ENCODE data around the gene LARGE1.

Gene LARGE1

GRCh38 chr22:33270596-33270995 is 649.7 kb downstream of the LARGE1 start:
- Histone ChIP-seq H2BK120ac (ENCODE audit: insufficient read depth, low read length, poor library complexity) (no peak overlapping the region), H2AK5ac (ENCODE audit: low read length) (no peak overlapping the region), H3K36me3 (ENCODE audit: control insufficient read depth in 1 of 2, insufficient read depth in 2 of 2, low read length in 2 of 2) (peaks cover 0 to 6% of the 10 kb centered on the region in 2 experiments), H2BK12ac (ENCODE audit: low read length) (no peak overlapping the region), H3K27me3 (ENCODE audit: insufficient read depth, low read length) (no peaks in the 10 kb centered on the region), H2AFZ (ENCODE audit: insufficient read depth, low read length, poor library complexity) (no peak overlapping the region), H3K9ac (ENCODE audit: low read length) (no peak overlapping the region), H3K4me2 (ENCODE audit: low read length) (no peak overlapping the region), H3K4ac (ENCODE audit: low read depth, low read length) (no peak overlapping the region), H4K8ac (ENCODE audit: low read depth, low read length) (no peak overlapping the region), H4K12ac (ENCODE audit: low read depth, low read length) (no peak overlapping the region), H3K4me1 (ENCODE audit: control insufficient read depth in 1 of 2, insufficient read depth in 2 of 2, low read length in 2 of 2) (no peaks in the 10 kb centered on the region), H3K14ac (ENCODE audit: low read length) (no peak overlapping the region), H3K79me2 (ENCODE audit: control insufficient read depth, insufficient read depth, low read length, poor library complexity) (no peaks in the 10 kb centered on the region), H3K27ac (ENCODE audit: low read depth, low read length) (no peak overlapping the region), H3K4me3 (ENCODE audit: low read depth, low read length) (no peak overlapping the region), H3K23ac (ENCODE audit: low read length) (no peak overlapping the region), H4K91ac (ENCODE audit: low read depth, low read length) (no peak overlapping the region), H3K18ac (ENCODE audit: low read length) (no peak overlapping the region), H3K9me3 (ENCODE audit: insufficient read depth, low read depth, low read length) (no peaks in the 10 kb centered on the region), H3K79me1 (ENCODE audit: low read length) (no peaks in the 10 kb centered on the region), H2BK5ac (ENCODE audit: low read depth, low read length, poor library complexity) (no peak overlapping the region)
- no peak for DNase-seq

GRCh38 chr22:33261699-33262098 is 658.6 kb downstream of the LARGE1 start:
- Histone ChIP-seq H3K14ac (ENCODE audit: low read length) (no peak overlapping the region), H3K9me3 (ENCODE audit: insufficient read depth, low read depth, low read length) (no peaks in the 10 kb centered on the region), H3K9ac (ENCODE audit: low read length) (no peak overlapping the region), H2BK120ac (ENCODE audit: insufficient read depth, low read length, poor library complexity) (no peak overlapping the region), H3K79me1 (ENCODE audit: low read length) (no peaks in the 10 kb centered on the region), H3K27ac (ENCODE audit: low read depth, low read length) (no peak overlapping the region), H3K4me2 (ENCODE audit: low read length) (no peak overlapping the region), H3K4me3 (ENCODE audit: low read depth, low read length) (no peak overlapping the region), H4K91ac (ENCODE audit: low read depth, low read length) (no peak overlapping the region), H3K4ac (ENCODE audit: low read depth, low read length) (no peak overlapping the region), H3K79me2 (ENCODE audit: control insufficient read depth, insufficient read depth, low read length, poor library complexity) (no peaks in the 10 kb centered on the region), H3K4me1 (ENCODE audit: control insufficient read depth in 1 of 2, insufficient read depth in 2 of 2, low read length in 2 of 2) (no peaks in the 10 kb centered on the region), H4K8ac (ENCODE audit: low read depth, low read length) (no peak overlapping the region), H3K18ac (ENCODE audit: low read length) (no peak overlapping the region), H2AFZ (ENCODE audit: insufficient read depth, low read length, poor library complexity) (no peak overlapping the region), H2AK5ac (ENCODE audit: low read length) (no peak overlapping the region), H2BK5ac (ENCODE audit: low read depth, low read length, poor library complexity) (no peak overlapping the region), H4K12ac (ENCODE audit: low read depth, low read length) (no peak overlapping the region), H3K23ac (ENCODE audit: low read length) (no peak overlapping the region), H3K36me3 (ENCODE audit: control insufficient read depth in 1 of 2, insufficient read depth in 2 of 2, low read length in 2 of 2) (no peaks in the 10 kb centered on the region), H3K27me3 (ENCODE audit: insufficient read depth, low read length) (no peaks in the 10 kb centered on the region), H2BK12ac (ENCODE audit: low read length) (no peak overlapping the region)
- WGBS (ENCODE audit: extremely low coverage, insufficient coverage, insufficient read length): no CpG with 5 or more reads among the region's 4 CpGs
- no peak for DNase-seq

- H3K9me3 ChIP-seq (ENCODE audit: insufficient read depth, low read depth, low read length): no peaks in the 10 kb centered on the region
- H4K8ac ChIP-seq (ENCODE audit: low read depth, low read length): no peak overlapping the region
- H3K27ac ChIP-seq (ENCODE audit: low read depth, low read length): no peak overlapping the region
- no peak overlapping the region for H3K4me3 ChIP-seq (ENCODE audit: low read depth, low read length)
- no peak overlapping the region for H3K23ac ChIP-seq (ENCODE audit: low read length)
- no peak overlapping the region for H3K14ac ChIP-seq (ENCODE audit: low read length)
- no peak for DNase-seq
- no CpG with 5 or more reads among the region's 9 CpGs for WGBS (ENCODE audit: extremely low coverage, insufficient coverage, insufficient read length)
- no peak overlapping the region for H3K9ac ChIP-seq (ENCODE audit: low read length)
- no peak overlapping the region for H2BK120ac ChIP-seq (ENCODE audit: insufficient read depth, low read length, poor library complexity)
- H2AK5ac ChIP-seq (ENCODE audit: low read length): no peak overlapping the region
- H3K79me2 ChIP-seq (ENCODE audit: control insufficient read depth, insufficient read depth, low read length, poor library complexity): no peaks in the 10 kb centered on the region
- H3K18ac ChIP-seq (ENCODE audit: low read length): no peak overlapping the region
- no peaks in the 10 kb centered on the region for H3K27me3 ChIP-seq (ENCODE audit: insufficient read depth, low read length)
- H4K12ac ChIP-seq (ENCODE audit: low read depth, low read length): no peak overlapping the region
- no peak overlapping the region for H2BK5ac ChIP-seq (ENCODE audit: low read depth, low read length, poor library complexity)
- H3K4me1 ChIP-seq (ENCODE audit: control insufficient read depth in 1 of 2, insufficient read depth in 2 of 2, low read length in 2 of 2): no peaks in the 10 kb centered on the region
- no peak overlapping the region for H2AFZ ChIP-seq (ENCODE audit: insufficient read depth, low read length, poor library complexity)
- no peak overlapping the region for H3K4ac ChIP-seq (ENCODE audit: low read depth, low read length)
- no peak overlapping the region for H3K4me2 ChIP-seq (ENCODE audit: low read length)
- H3K36me3 ChIP-seq (ENCODE audit: control insufficient read depth in 1 of 2, insufficient read depth in 2 of 2, low read length in 2 of 2): no peaks in the 10 kb centered on the region
- no peak overlapping the region for H2BK12ac ChIP-seq (ENCODE audit: low read length)
- no peak overlapping the region for H4K91ac ChIP-seq (ENCODE audit: low read depth, low read length)
- no peaks in the 10 kb centered on the region for H3K79me1 ChIP-seq (ENCODE audit: low read length)
Measured at GRCh38 chr22:33260498-33260897, 659.8 kb downstream of the LARGE1 start.

- Histone ChIP-seq H3K18ac (ENCODE audit: low read length) (no peak overlapping the region), H2AFZ (ENCODE audit: insufficient read depth, low read length, poor library complexity) (no peak overlapping the region), H2AK5ac (ENCODE audit: low read length) (no peak overlapping the region), H3K4me3 (ENCODE audit: low read depth, low read length) (no peak overlapping the region), H4K8ac (ENCODE audit: low read depth, low read length) (no peak overlapping the region), H4K91ac (ENCODE audit: low read depth, low read length) (no peak overlapping the region), H2BK5ac (ENCODE audit: low read depth, low read length, poor library complexity) (no peak overlapping the region), H4K12ac (ENCODE audit: low read depth, low read length) (no peak overlapping the region), H3K27me3 (ENCODE audit: insufficient read depth, low read length) (no peaks in the 10 kb centered on the region), H3K27ac (ENCODE audit: low read depth, low read length) (no peak overlapping the region), H3K79me1 (ENCODE audit: low read length) (no peaks in the 10 kb centered on the region), H3K4ac (ENCODE audit: low read depth, low read length) (no peak overlapping the region), H3K79me2 (ENCODE audit: control insufficient read depth, insufficient read depth, low read length, poor library complexity) (no peaks in the 10 kb centered on the region), H3K4me2 (ENCODE audit: low read length) (no peak overlapping the region), H3K4me1 (ENCODE audit: control insufficient read depth in 1 of 2, insufficient read depth in 2 of 2, low read length in 2 of 2) (no peaks in the 10 kb centered on the region), H3K14ac (ENCODE audit: low read length) (no peak overlapping the region), H2BK12ac (ENCODE audit: low read length) (no peak overlapping the region), H2BK120ac (ENCODE audit: insufficient read depth, low read length, poor library complexity) (no peak overlapping the region), H3K36me3 (ENCODE audit: control insufficient read depth in 1 of 2, insufficient read depth in 2 of 2, low read length in 2 of 2) (no peaks in the 10 kb centered on the region), H3K9ac (ENCODE audit: low read length) (no peak overlapping the region), H3K9me3 (ENCODE audit: insufficient read depth, low read depth, low read length) (no peaks in the 10 kb centered on the region), H3K23ac (ENCODE audit: low read length) (no peak overlapping the region)
- no CpG with 5 or more reads among the region's 4 CpGs for WGBS (ENCODE audit: extremely low coverage, insufficient coverage, insufficient read length)
- DNase-seq: no peak
Measured at GRCh38 chr22:33255791-33256190, 664.5 kb downstream of the LARGE1 start.
